Central memory CD4-positive, alpha-beta T cell (primary cell): ENCODE data around the gene TMEM141.
"Not testable (repeated sequence)": the region's sequence is repeated elsewhere in the genome, so short reads cannot be mapped to it uniquely, and the experiment has no call there.

ENCODE experiments used
- DNase-seq: peaks from one replicate; pipeline ENCODE4 v3.0.0; 2022

Gene TMEM141

GRCh38 chr9:136796238-136796774, 5.2 kb downstream of the TMEM141 start, which contains the start of gene CCDC183:
Gene CCDC183 (plus strand): TSS chr9:136796338. CDS start chr9:136796398, 60 bp downstream.
- DNase-seq: no peak

- DNase-seq: not testable (repeated sequence)
These were observed 5.7 kb downstream of the TMEM141 start for GRCh38 chr9:136796775-136797347.

GRCh38 chr9:136798708-136799078, 7.5 kb downstream of the TMEM141 start:
- no peak for DNase-seq

- no peak for DNase-seq
These were observed 8.1 kb downstream of the TMEM141 start for GRCh38 chr9:136799079-136799853.

GRCh38 chr9:136799854-136800657, 8.9 kb downstream of the TMEM141 start:
- peak; percentile 71 for DNase-seq

GRCh38 chr9:136802321-136802720, 11.2 kb downstream of the TMEM141 start:
- no peak for DNase-seq

GRCh38 chr9:136803009-136803550, 11.9 kb downstream of the TMEM141 start:
- not testable (repeated sequence) for DNase-seq

- DNase-seq: no peak
These were observed 12.7 kb downstream of the TMEM141 start for GRCh38 chr9:136803551-136804508.

GRCh38 chr9:136804509-136805206, 13.5 kb downstream of the TMEM141 start:
- no peak for DNase-seq

GRCh38 chr9:136805207-136805740, 14.1 kb downstream of the TMEM141 start:
- DNase-seq: no peak

- no peak for DNase-seq
These were observed 14.9 kb downstream of the TMEM141 start for GRCh38 chr9:136806067-136806466.

- no peak for DNase-seq
These were observed 15.6 kb downstream of the TMEM141 start for GRCh38 chr9:136806631-136807201.

- DNase-seq: peak; percentile 85
These were observed 16.3 kb downstream of the TMEM141 start, which contains the start of gene RABL6 for GRCh38 chr9:136807281-136808074. Gene RABL6 (plus strand): TSS chr9:136807948. CDS start chr9:136808197, 249 bp downstream.

GRCh38 chr9:136808075-136808805, 17.1 kb downstream of the TMEM141 start:
- DNase-seq: peak; percentile 46

- DNase-seq: no peak
These were observed 17.6 kb downstream of the TMEM141 start for GRCh38 chr9:136808806-136809158.

GRCh38 chr9:136814725-136815421, 23.7 kb downstream of the TMEM141 start:
- DNase-seq: no peak

- no peak for DNase-seq
These were observed 24.3 kb downstream of the TMEM141 start for GRCh38 chr9:136815422-136815782.
